GM23248 (cell line): ENCODE data around the gene RUNX1. TPM values are rescaled to one million over a fixed set of nuclear protein-coding genes. Genes with fewer than 3 reads are reported as not detected.

ENCODE experiments used
- DNase-seq: peaks from one replicate; pipeline ENCODE4 v3.0.0-alpha.2; 2015
- H2AFZ ChIP-seq: fragments of 200-600 bp; sonication (generic); 2 replicates; pipeline ENCODE4 v1.6.1; 2016; ENCODE audit warnings: antibody characterized with exemption
- H3F3A ChIP-seq: fragments of 200-600 bp; sonication (generic); 2 replicates; pipeline ENCODE4 v1.6.1; 2016; ENCODE audit warnings: mild to moderate bottlenecking, antibody characterized with exemption, mixed run types; ENCODE audit not compliant: insufficient read depth
- H3K27ac ChIP-seq: fragments of 200-600 bp; sonication (generic); 2 replicates; pipeline ENCODE4 v1.5.1; 2016; ENCODE audit warnings: mild to moderate bottlenecking
- H3K27me3 ChIP-seq: fragments of 200-600 bp; sonication (generic); replicated peaks from 2 replicates; pipeline ENCODE4 v1.6.1; 2016; ENCODE audit warnings: mild to moderate bottlenecking; ENCODE audit not compliant: insufficient read depth
- H3K36me3 ChIP-seq: fragments of 200-600 bp; sonication (generic); 2 replicates; pipeline ENCODE4 v1.6.1; 2016; ENCODE audit warnings: low read depth, mild to moderate bottlenecking
- H3K4me1 ChIP-seq: fragments of 200-600 bp; sonication (generic); 2 replicates; pipeline ENCODE4 v1.6.1; 2016; ENCODE audit warnings: mild to moderate bottlenecking; ENCODE audit not compliant: insufficient read depth
- H3K4me2 ChIP-seq: fragments of 200-600 bp; sonication (generic); one replicate; pipeline ENCODE4 v1.6.1; 2016; ENCODE audit warnings: mild to moderate bottlenecking; ENCODE audit not compliant: unreplicated experiment
- H3K4me3 ChIP-seq: fragments of 200-600 bp; sonication (generic); 2 replicates; pipeline ENCODE4 v1.5.1; 2016; ENCODE audit warnings: mild to moderate bottlenecking
- H3K79me2 ChIP-seq: fragments of 200-600 bp; sonication (generic); 2 replicates; pipeline ENCODE4 v1.6.1; 2016; ENCODE audit warnings: mild to moderate bottlenecking; ENCODE audit not compliant: insufficient read depth
- H3K9ac ChIP-seq: fragments of 200-600 bp; sonication (generic); 2 replicates; pipeline ENCODE4 v1.6.1; 2016; ENCODE audit warnings: mild to moderate bottlenecking
- H3K9me2 ChIP-seq: fragments of 200-600 bp; sonication (generic); 2 replicates; pipeline ENCODE4 v1.6.1; 2016; ENCODE audit warnings: mixed run types, mild to moderate bottlenecking, moderate library complexity; ENCODE audit not compliant: insufficient read depth
- H3K9me3 ChIP-seq: fragments of 200-600 bp; sonication (generic); one replicate; pipeline ENCODE4 v1.6.1; 2017; ENCODE audit warnings: low read depth
- H4K20me1 ChIP-seq: fragments of 200-600 bp; sonication (generic); 2 replicates; pipeline ENCODE4 v1.6.0; 2016; ENCODE audit not compliant: insufficient read depth
- EZH2 ChIP-seq: fragments of 200-600 bp; sonication (generic); IDR thresholded peaks from 2 replicates; pipeline ENCODE4 v1.6.1; 2018; ENCODE audit warnings: antibody characterized with exemption, mild to moderate bottlenecking; ENCODE audit not compliant: insufficient read depth, poor library complexity, severe bottlenecking
- EZH2phosphoT487 ChIP-seq: fragments of 200-600 bp; sonication (generic); IDR thresholded peaks from 2 replicates; pipeline ENCODE4 v1.6.1; 2018; ENCODE audit warnings: antibody characterized with exemption, moderate library complexity, mild to moderate bottlenecking, low read depth; ENCODE audit not compliant: insufficient read depth
- WGBS, 2 experiments: methylation state at CpG; one replicate each; pipeline ENCODE4 v1.1.6; 2015 to 2017; ENCODE audit warnings: low lambda C conversion rate in 2 of 2, low coverage in 1 of 2; ENCODE audit errors: missing lambda C conversion rate in 2 of 2; 5-methylcytosine and 5-hydroxymethylcytosine counted together
- in situ Hi-C: fragments of 300-500 bp; cut with MboI; formaldehyde crosslinking; loops from 2 replicates; pipeline ENCODE4 v1.15.0; 2020
- polyA plus RNA-seq: library from polyadenylated mRNA; unstranded; fragments of >200 nt; fragmentation: Nextera tagmentation; extraction: Ambion mirVana; gene quantifications from 2 replicates; pipeline ENCODE4 v1.2.1, GENCODE V29; 2016
- total RNA-seq: library from RNA; depleted of rRNA; stranded (reverse); fragments of >200 nt; shearing (Covaris generic); gene quantifications from 2 replicates; pipeline ENCODE4 v1.2.3, GENCODE V29; 2014

RUNX1 gene
- total and polyA plus RNA-seq, 2 experiments from 2014 or later, result 21.3 to 32.6 TPM

GRCh38 chr21:34900376-34900775 is 148.7 kb downstream of the RUNX1 start:
- no peak for DNase-seq
- Histone ChIP-seq H4K20me1 (no peaks in the 10 kb centered on the region), H3K9ac (no peak overlapping the region), H3K27ac (no peak overlapping the region), H3K9me3 (no peaks in the 10 kb centered on the region), H3K9me2 (no peaks in the 10 kb centered on the region), H3K4me2 (no peak overlapping the region), H2AFZ (no peak overlapping the region), H3K79me2 (no peaks in the 10 kb centered on the region), H3K4me1 (no peaks in the 10 kb centered on the region), H3K4me3 (no peak overlapping the region), H3F3A (no peaks in the 10 kb centered on the region), H3K27me3 (no peaks in the 10 kb centered on the region), H3K36me3 (no peaks in the 10 kb centered on the region)
- in situ Hi-C loops, result no loop called here
- TF ChIP-seq EZH2phosphoT487, result no peak
- no peak for TF ChIP-seq EZH2
- 64 to 77% methylated on average over 2 of the region's 2 CpGs for WGBS, 2 experiments

- no peak overlapping the region for H3K27ac ChIP-seq
- H3K4me1 ChIP-seq, result no peaks in the 10 kb centered on the region
- WGBS, 2 experiments, result 96 to 100% methylated on average over 1 of the region's 1 CpG
- no peaks in the 10 kb centered on the region for H3F3A ChIP-seq
- no peaks in the 10 kb centered on the region for H4K20me1 ChIP-seq
- H3K79me2 ChIP-seq, result no peaks in the 10 kb centered on the region
- H3K9ac ChIP-seq, result no peak overlapping the region
- in situ Hi-C loops, result loop anchor here (10.0 to 25.0 kb wide), 5 partner anchors 145 to 1038 kb away; partner anchors contain the start of gene RUNX1
- H2AFZ ChIP-seq, result no peak overlapping the region
- H3K36me3 ChIP-seq, result no peaks in the 10 kb centered on the region
- no peak overlapping the region for H3K4me3 ChIP-seq
- H3K27me3 ChIP-seq, result no peaks in the 10 kb centered on the region
- DNase-seq, result no peak
- H3K4me2 ChIP-seq, result no peak overlapping the region
- TF ChIP-seq EZH2 (no peak), EZH2phosphoT487 (no peak)
- no peaks in the 10 kb centered on the region for H3K9me3 ChIP-seq
- no peaks in the 10 kb centered on the region for H3K9me2 ChIP-seq
These were observed 149.3 kb downstream of the RUNX1 start for GRCh38 chr21:34899760-34900159.

DNA sequence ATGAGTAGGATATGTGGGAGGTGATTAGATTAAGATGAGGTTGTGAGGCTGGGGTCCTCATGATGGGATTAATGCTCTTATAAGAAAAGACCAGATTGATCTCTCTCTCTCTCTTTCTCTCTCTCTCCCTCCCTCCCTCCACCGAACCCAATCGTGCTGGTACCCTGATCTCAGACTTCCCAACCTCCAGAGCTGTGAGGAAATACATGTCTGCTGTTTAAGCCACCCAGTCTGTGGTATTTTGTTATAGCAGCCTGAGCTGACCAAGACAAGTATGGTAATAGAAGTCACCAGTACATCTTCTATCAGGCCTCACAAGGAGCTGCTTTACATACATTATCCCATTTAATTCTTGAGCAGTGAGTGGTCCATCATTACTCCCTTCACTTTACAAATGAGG is 149.8 kb downstream of the RUNX1 start:
- in situ Hi-C loops, result loop anchor here (10.0 to 25.0 kb wide), 5 partner anchors 145 to 1038 kb away; partner anchors contain the start of gene RUNX1
- Histone ChIP-seq H3K36me3 (no peaks in the 10 kb centered on the region), H3K27ac (no peak overlapping the region), H2AFZ (no peak overlapping the region), H3K4me1 (no peaks in the 10 kb centered on the region), H3K79me2 (no peaks in the 10 kb centered on the region), H4K20me1 (no peaks in the 10 kb centered on the region), H3K27me3 (no peaks in the 10 kb centered on the region), H3F3A (no peaks in the 10 kb centered on the region), H3K9ac (no peak overlapping the region), H3K9me2 (no peaks in the 10 kb centered on the region), H3K4me2 (no peak overlapping the region), H3K4me3 (no peak overlapping the region), H3K9me3 (no peaks in the 10 kb centered on the region)
- no peak for TF ChIP-seq EZH2phosphoT487
- TF ChIP-seq EZH2, result no peak
- 95 to 100% methylated on average over 2 of the region's 2 CpGs for WGBS, 2 experiments
- no peak for DNase-seq

- 77 to 86% methylated on average over 2 of the region's 2 CpGs for WGBS, 2 experiments
- H3K4me3 ChIP-seq, result no peak overlapping the region
- no peak overlapping the region for H2AFZ ChIP-seq
- no peak overlapping the region for H3K9ac ChIP-seq
- DNase-seq, result no peak
- H3K27ac ChIP-seq, result no peak overlapping the region
- no peaks in the 10 kb centered on the region for H3K27me3 ChIP-seq
- H3K4me2 ChIP-seq, result no peak overlapping the region
- TF ChIP-seq EZH2phosphoT487 (no peak), EZH2 (no peak)
- no peaks in the 10 kb centered on the region for H3K79me2 ChIP-seq
- no peaks in the 10 kb centered on the region for H3K36me3 ChIP-seq
- in situ Hi-C loops, result loop anchor here (10.0 to 25.0 kb wide), 5 partner anchors 147 to 1039 kb away; partner anchors contain the start of gene RUNX1
- H3F3A ChIP-seq, result no peaks in the 10 kb centered on the region
- H4K20me1 ChIP-seq, result no peaks in the 10 kb centered on the region
- H3K4me1 ChIP-seq, result no peaks in the 10 kb centered on the region
- H3K9me2 ChIP-seq, result no peaks in the 10 kb centered on the region
- H3K9me3 ChIP-seq, result no peaks in the 10 kb centered on the region
These were observed 151.3 kb downstream of the RUNX1 start for GRCh38 chr21:34897828-34898227.

- Histone ChIP-seq H3K9ac (no peak overlapping the region), H3K9me3 (no peaks in the 10 kb centered on the region), H3K79me2 (peaks cover 7% of the 10 kb centered on the region), H2AFZ (no peak overlapping the region), H4K20me1 (no peaks in the 10 kb centered on the region), H3K4me1 (peaks cover 19% of the 10 kb centered on the region), H3K9me2 (no peaks in the 10 kb centered on the region), H3K4me3 (no peak overlapping the region), H3K36me3 (no peaks in the 10 kb centered on the region), H3K27ac (no peak overlapping the region), H3F3A (peaks cover 7% of the 10 kb centered on the region; the same call in 1 of the 2 replicates), H3K4me2 (no peak overlapping the region), H3K27me3 (no peaks in the 10 kb centered on the region)
- 91 to 94% methylated on average over 1 of the region's 1 CpG for WGBS, 2 experiments
- TF ChIP-seq EZH2phosphoT487 (no peak), EZH2 (no peak)
- in situ Hi-C loops, result loop anchor here (10.0 to 25.0 kb wide), 5 partner anchors 150 to 1043 kb away; partner anchors contain the start of gene RUNX1
- DNase-seq, result no peak
These were observed 154.7 kb downstream of the RUNX1 start for GRCh38 chr21:34894401-34894800.
